ENCODE data around the gene IQCN.

Gene IQCN

DNA sequence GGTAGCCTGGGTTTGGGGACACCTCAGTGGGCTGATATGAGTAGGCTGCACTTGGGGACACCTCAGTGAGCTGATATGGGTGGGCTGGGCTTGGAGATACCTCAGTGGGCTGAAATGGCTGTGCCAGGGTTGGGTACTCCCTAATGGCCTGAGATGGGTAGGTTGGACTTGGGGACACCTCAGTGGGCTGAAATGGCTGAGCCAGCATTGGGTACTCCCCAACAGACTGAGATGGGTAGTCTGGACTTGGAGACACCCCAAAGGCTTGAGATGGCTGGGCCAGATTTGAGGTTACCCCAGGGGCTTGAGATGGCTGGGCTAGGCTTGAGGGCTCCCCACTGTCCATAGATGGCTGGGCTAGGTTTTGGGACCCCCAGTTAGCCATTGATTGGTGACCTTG is 12.1 kb downstream of the IQCN start:
- TF ChIP-seq ZNF274 (IDR thresholded peaks at IDR 0.05; ENCODE audit: low read depth, low read length) (no peak), SUZ12 (IDR thresholded peaks at IDR 0.05; ENCODE audit: extremely low read depth, insufficient read depth, insufficient read length) (no peak), YY1 (IDR thresholded peaks at IDR 0.05; ENCODE audit: insufficient read depth, insufficient read length) (no peak)
- no peak for DNase-seq (ENCODE audit: low read depth, low spot score)
- Histone ChIP-seq H3K9ac (ENCODE audit: insufficient read length, low read depth) (no peak overlapping the region), H3K4me1 (ENCODE audit: insufficient read depth, insufficient read length) (no peaks in the 10 kb centered on the region), H3K9me3 (ENCODE audit: insufficient read depth, low read length) (no peaks in the 10 kb centered on the region), H3K36me3 (ENCODE audit: insufficient read depth, insufficient read length, low read length) (peaks cover 34% of the 10 kb centered on the region), H3K27me3 (ENCODE audit: insufficient read depth, insufficient read length) (peaks cover 30% of the 10 kb centered on the region), H3K4me3 (ENCODE audit: insufficient read length, low read depth) (no peak overlapping the region)

GRCh38 chr19:18261474-18261873 is 12.8 kb downstream of the IQCN start:
- Histone ChIP-seq H3K4me1 (ENCODE audit: insufficient read depth, insufficient read length) (no peaks in the 10 kb centered on the region), H3K4me3 (ENCODE audit: insufficient read length, low read depth) (no peak overlapping the region), H3K36me3 (ENCODE audit: insufficient read depth, insufficient read length, low read length) (peaks cover 27% of the 10 kb centered on the region), H3K9me3 (ENCODE audit: insufficient read depth, low read length) (no peaks in the 10 kb centered on the region), H3K27me3 (ENCODE audit: insufficient read depth, insufficient read length) (peaks cover 30% of the 10 kb centered on the region), H3K9ac (ENCODE audit: insufficient read length, low read depth) (no peak overlapping the region)
- no peak for DNase-seq (ENCODE audit: low read depth, low spot score)
- TF ChIP-seq ZNF274 (IDR thresholded peaks at IDR 0.05; ENCODE audit: low read depth, low read length), result no peak
- TF ChIP-seq SUZ12 (IDR thresholded peaks at IDR 0.05; ENCODE audit: extremely low read depth, insufficient read depth, insufficient read length), result no peak
- no peak for TF ChIP-seq YY1 (IDR thresholded peaks at IDR 0.05; ENCODE audit: insufficient read depth, insufficient read length)

GRCh38 chr19:18259893-18260292 is 14.4 kb downstream of the IQCN start:
- no peak for DNase-seq (ENCODE audit: low read depth, low spot score)
- TF ChIP-seq SUZ12 (IDR thresholded peaks at IDR 0.05; ENCODE audit: extremely low read depth, insufficient read depth, insufficient read length), result no peak
- no peak for TF ChIP-seq ZNF274 (IDR thresholded peaks at IDR 0.05; ENCODE audit: low read depth, low read length)
- TF ChIP-seq YY1 (IDR thresholded peaks at IDR 0.05; ENCODE audit: insufficient read depth, insufficient read length), result no peak
- Histone ChIP-seq H3K4me1 (ENCODE audit: insufficient read depth, insufficient read length) (peaks cover 6% of the 10 kb centered on the region), H3K4me3 (ENCODE audit: insufficient read length, low read depth) (no peak overlapping the region), H3K36me3 (ENCODE audit: insufficient read depth, insufficient read length, low read length) (peaks cover 12% of the 10 kb centered on the region), H3K9ac (ENCODE audit: insufficient read length, low read depth) (no peak overlapping the region), H3K27me3 (ENCODE audit: insufficient read depth, insufficient read length) (peaks cover 36% of the 10 kb centered on the region), H3K9me3 (ENCODE audit: insufficient read depth, low read length) (no peaks in the 10 kb centered on the region)

DNA sequence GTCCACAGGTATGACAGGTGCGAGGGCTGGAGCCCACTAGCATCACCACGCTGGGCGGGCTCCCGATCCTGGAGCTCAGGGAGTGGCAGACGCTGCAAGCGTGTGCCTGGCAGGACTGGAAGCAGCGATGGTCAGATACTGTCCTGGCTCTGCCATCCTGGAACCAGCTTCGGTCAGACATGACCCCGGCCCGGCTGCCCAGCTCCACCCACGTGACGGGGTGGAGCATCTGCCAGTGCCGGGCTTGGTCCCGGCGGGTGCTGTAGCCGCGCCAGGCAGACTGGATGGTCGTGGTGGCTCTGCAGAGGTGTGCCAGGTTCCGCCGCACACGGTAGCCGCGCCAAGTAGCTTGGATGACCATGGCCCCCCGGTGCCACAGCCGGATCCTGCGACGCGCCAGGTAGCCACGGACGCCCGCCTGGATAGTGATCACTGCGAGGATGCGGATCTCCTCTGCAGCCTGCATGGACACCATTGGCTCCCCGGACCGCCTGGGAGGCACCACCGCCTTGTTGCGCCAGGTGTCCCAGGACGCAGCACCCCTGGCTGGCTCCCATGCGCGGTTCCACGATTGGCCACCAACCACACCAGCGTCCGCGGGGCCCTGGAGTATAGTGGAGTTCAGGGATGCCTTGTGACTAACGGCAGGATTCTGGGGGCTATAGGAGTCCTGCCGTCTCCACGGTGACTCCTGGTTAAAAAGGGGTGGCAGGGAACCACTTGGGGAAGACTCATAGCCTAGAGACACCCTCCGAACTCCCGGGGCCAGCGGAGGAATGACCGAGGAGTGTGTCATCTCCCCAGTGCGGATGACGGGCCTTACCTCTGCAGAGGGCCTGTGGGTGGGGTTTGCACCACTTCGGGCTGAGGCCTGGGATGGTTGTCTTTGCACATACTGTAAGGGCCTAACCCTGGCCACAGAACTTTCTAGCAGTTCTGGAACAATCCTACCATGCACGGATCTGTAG is 16.5 kb downstream of the IQCN start:
- H3K4me3 ChIP-seq (ENCODE audit: insufficient read length, low read depth), result no peak overlapping the region
- peaks cover 12% of the 10 kb centered on the region for H3K4me1 ChIP-seq (ENCODE audit: insufficient read depth, insufficient read length)
- no peaks in the 10 kb centered on the region for H3K36me3 ChIP-seq (ENCODE audit: insufficient read depth, insufficient read length, low read length)
- DNase-seq (ENCODE audit: low read depth, low spot score), result no peak
- peaks cover 56% of the 10 kb centered on the region for H3K27me3 ChIP-seq (ENCODE audit: insufficient read depth, insufficient read length)
- no peaks in the 10 kb centered on the region for H3K9me3 ChIP-seq (ENCODE audit: insufficient read depth, low read length)
- no peak overlapping the region for H3K9ac ChIP-seq (ENCODE audit: insufficient read length, low read depth)
- no peak for TF ChIP-seq ZNF274 (IDR thresholded peaks at IDR 0.05; ENCODE audit: low read depth, low read length)
- no peak for TF ChIP-seq YY1 (IDR thresholded peaks at IDR 0.05; ENCODE audit: insufficient read depth, insufficient read length)
- no peak for TF ChIP-seq SUZ12 (IDR thresholded peaks at IDR 0.05; ENCODE audit: extremely low read depth, insufficient read depth, insufficient read length)

- H3K4me1 ChIP-seq (ENCODE audit: insufficient read depth, insufficient read length), result peaks cover 12% of the 10 kb centered on the region
- H3K9me3 ChIP-seq (ENCODE audit: insufficient read depth, low read length), result peaks cover 5% of the 10 kb centered on the region; the same call in 1 of the 2 replicates
- H3K4me3 ChIP-seq (ENCODE audit: insufficient read length, low read depth), result no peak overlapping the region
- H3K27me3 ChIP-seq (ENCODE audit: insufficient read depth, insufficient read length), result peaks cover 56% of the 10 kb centered on the region
- no peaks in the 10 kb centered on the region for H3K36me3 ChIP-seq (ENCODE audit: insufficient read depth, insufficient read length, low read length)
- H3K9ac ChIP-seq (ENCODE audit: insufficient read length, low read depth), result peak overlapping the region; percentile 46
- DNase-seq (ENCODE audit: low read depth, low spot score), result no peak
- TF ChIP-seq YY1 (IDR thresholded peaks at IDR 0.05; ENCODE audit: insufficient read depth, insufficient read length) (no peak), ZNF274 (IDR thresholded peaks at IDR 0.05; ENCODE audit: low read depth, low read length) (no peak), SUZ12 (IDR thresholded peaks at IDR 0.05; ENCODE audit: extremely low read depth, insufficient read depth, insufficient read length) (no peak)
Observed at GRCh38 chr19:18254546-18255503, 19.4 kb downstream of the IQCN start.

DNA sequence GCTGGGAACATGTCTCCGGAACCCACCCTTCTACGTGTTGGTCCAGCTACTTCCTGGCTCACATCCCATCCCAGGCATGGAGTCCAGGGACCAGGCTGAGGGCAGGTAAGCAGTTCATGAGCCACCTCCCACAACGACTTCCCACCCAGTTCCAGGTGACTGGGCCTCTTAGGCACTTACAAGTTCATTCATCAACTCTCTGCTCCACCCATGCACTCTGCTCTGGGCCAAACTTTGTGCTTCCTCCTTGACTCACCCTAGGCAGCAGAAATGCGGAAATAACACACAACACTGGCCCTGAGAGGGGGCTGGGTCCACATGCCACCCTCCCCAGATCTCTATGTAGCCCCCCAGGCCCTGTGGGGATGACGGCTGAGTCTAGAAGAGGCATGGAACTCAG is 20.5 kb downstream of the IQCN start:
- Histone ChIP-seq H3K36me3 (ENCODE audit: insufficient read depth, insufficient read length, low read length) (no peaks in the 10 kb centered on the region), H3K4me3 (ENCODE audit: insufficient read length, low read depth) (no peak overlapping the region), H3K4me1 (ENCODE audit: insufficient read depth, insufficient read length) (peaks cover 12% of the 10 kb centered on the region), H3K27me3 (ENCODE audit: insufficient read depth, insufficient read length) (peaks cover 44% of the 10 kb centered on the region), H3K9ac (ENCODE audit: insufficient read length, low read depth) (no peak overlapping the region), H3K9me3 (ENCODE audit: insufficient read depth, low read length) (peaks cover 5% of the 10 kb centered on the region; the same call in 1 of the 2 replicates)
- no peak for TF ChIP-seq SUZ12 (IDR thresholded peaks at IDR 0.05; ENCODE audit: extremely low read depth, insufficient read depth, insufficient read length)
- TF ChIP-seq YY1 (IDR thresholded peaks at IDR 0.05; ENCODE audit: insufficient read depth, insufficient read length), result no peak
- TF ChIP-seq ZNF274 (IDR thresholded peaks at IDR 0.05; ENCODE audit: low read depth, low read length), result no peak
- DNase-seq (ENCODE audit: low read depth, low spot score), result no peak

Data from NT2/D1 (cell line).